ENCODE results near the gene CMTM8.

CMTM8 gene

DNA sequence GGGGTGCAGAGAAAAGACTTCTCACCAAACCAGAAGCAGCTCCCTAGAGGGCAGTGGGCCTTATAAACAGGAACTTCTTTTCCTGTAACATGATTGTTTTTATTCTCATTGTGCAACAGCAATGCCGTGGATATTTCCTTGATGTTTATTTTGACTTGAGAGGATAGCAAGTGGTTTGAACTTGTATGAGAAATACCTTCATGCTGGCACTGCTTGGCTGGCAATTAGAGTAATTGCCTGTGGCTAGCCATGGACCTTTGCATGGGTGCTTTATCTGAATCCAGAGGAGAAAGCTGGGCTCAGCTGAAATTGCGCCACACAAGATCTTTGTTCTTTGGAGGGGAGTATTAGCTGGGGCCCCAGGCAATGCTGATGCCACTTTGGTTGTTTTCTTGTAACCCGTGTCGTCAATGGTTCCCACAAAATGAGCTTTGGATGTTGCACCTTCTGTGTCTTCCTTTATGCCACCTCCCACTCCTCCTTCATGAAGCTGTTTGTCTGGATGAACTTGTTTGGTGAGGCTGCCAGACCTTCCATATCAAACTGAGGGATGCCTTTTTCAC lies 37.9 kb downstream of the CMTM8 start:
- DNase-seq (ENCODE audit: low read depth in 2 of 2), result no peak

DNA sequence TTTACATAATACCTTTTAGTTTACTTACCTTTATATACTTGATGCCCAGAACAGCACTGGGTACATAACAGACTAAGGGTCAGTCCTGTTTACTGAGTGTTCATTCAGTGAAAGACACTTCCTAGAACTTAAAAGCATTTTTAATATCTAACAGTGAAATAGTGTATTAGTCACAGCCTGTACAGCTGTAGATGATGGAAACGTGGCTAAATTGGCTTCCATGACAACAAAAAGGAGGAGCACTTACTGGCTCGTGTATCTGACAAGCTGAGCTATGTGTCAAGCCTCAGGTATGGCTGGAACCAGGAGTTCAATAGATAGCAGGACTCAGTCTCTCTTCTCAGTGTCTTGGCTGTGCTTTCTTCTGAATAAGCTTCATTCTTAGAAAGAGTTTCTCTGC lies 40.2 kb downstream of the CMTM8 start:
- no peak for DNase-seq (ENCODE audit: low read depth in 2 of 2)

DNA sequence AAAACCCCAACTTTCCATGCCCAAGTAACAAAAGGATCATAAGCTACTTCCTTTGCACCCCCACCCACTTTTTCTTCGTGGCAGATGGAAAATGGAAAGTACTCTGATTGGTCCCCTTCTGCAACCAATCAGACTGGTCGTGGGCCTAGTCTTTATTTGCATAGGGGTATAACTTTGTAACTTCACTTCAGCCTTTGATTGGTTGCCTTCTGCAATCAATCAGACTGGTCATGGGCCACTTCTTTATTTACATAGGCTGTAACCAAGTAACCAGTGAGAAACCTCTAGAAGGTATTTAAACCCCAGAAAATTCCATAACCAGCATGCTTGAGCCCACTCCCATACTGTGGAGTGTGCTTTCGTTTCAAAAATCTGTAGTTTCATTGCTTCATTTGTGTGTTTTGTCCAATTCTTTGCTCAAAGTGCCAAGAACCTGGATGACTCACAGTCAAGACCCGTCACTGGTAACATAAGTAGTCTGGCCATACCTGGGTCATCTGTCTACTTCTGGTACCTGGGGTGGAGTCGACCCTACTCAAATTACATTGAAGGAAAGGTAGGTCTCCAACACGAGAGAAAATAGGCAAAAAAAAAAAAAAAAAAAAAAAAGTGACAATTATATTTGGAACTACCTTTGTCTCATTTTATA lies 41.9 kb downstream of the CMTM8 start:
- no peak for DNase-seq (ENCODE audit: low read depth in 2 of 2)

DNA sequence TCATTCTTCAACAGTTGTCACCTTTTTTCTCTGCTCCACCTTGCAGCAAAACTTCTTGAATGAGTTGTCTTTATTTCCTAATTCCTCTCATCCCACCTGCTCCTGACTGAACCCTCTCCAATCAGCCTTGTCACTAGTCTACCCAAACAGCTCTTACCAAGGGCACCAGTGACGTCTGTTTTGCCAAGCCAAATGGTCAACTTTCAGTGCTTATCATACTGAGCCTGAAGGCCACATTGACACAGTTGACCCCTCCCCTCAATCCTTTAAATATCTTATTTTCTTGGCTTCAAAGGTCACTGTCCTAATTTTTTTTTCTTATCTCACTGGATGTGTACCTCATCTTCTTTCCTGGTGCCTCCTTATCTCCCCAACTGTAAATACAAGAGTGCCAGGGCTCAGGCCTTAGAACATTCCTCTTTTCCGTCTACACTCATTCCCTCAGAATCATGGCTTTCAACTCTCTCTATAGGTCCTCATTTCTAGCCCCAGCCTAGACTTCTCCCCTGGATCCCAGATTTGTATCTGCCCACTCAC lies 43.2 kb downstream of the CMTM8 start:
- no peak for DNase-seq (ENCODE audit: low read depth in 2 of 2)

DNA sequence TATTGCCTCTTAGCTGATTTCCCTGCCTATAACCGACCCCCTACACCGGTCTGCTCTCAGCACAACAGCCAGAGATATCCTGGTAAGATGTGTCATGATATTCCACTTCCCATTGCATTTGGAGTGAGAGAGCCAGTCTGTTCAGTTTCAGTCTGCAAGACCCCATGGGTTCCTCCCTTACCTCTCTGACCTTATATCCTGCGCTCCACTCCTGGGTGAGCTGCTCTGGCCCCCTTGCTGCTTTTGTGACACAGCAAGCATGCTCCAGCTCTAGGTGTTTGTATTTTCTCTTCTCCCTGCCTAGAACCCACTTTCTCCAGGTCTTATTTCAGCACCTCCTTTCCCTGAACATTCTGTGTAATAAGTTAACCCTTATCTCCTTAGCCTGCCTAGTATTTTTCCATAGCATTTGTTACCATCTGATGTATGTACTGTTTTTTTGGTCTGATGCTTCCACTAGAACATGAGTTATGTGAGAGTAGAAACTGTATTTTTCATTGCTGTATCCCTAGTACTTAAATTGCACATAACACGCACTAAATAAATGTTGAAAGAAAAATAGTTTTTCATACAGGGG lies 44.2 kb downstream of the CMTM8 start:
- DNase-seq (ENCODE audit: low read depth in 2 of 2), result no peak

DNA sequence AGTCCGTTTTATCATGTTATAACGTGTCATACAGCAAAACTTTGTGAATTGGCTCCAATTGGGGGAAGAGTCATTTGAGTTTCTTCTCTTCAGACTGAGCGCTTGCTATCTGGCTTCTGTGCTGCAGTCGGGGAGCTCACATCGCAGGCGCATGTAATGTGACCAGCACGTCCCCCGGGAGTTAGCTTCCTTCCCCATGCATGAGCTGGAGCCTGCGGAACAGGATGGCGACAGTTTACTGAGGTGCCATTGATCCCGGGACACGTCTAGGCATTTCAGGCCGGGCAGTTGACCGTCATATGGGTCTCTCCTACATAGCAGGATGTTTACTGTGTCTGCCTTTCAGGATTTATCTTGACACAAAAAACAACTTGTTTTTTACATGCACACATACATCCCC lies 44.8 kb downstream of the CMTM8 start:
- no peak for DNase-seq (ENCODE audit: low read depth in 2 of 2)

DNA sequence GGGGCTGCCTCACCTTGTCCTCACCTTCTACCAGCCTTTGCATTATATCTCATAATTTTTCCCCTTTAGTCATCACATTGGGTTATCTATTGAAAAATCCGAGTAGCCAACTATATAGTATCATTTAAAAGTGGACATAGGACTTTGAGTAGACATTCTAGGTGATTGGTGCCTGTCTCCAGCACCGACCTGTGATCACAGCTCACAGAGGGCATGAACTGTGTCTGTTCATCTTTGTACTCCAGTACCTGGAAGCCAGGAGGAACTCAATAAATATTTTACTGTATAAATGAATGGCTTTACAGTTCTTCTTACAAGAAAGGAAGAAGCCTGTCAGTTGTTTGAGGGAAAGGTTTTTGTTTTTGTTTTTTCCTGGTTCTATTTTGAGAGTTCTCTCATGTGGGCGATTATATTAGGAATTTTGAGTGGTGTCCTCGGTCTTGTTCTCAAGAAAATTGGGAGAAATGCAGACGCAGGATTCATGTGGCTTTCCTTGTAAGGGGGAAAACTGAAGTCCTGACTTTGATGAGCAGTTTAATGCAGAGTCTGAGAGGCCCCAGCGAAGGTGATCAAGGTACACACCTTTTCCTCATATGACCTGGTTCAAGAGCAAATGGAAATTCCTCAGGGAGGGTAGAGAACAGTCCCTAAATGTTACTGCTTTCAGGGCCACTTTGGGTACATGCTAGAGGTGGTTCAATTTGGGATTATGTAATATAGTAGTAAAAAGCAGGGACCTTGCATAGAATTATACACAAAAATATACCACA lies 46.1 kb downstream of the CMTM8 start:
- no peak for DNase-seq (ENCODE audit: low read depth in 2 of 2)

DNA sequence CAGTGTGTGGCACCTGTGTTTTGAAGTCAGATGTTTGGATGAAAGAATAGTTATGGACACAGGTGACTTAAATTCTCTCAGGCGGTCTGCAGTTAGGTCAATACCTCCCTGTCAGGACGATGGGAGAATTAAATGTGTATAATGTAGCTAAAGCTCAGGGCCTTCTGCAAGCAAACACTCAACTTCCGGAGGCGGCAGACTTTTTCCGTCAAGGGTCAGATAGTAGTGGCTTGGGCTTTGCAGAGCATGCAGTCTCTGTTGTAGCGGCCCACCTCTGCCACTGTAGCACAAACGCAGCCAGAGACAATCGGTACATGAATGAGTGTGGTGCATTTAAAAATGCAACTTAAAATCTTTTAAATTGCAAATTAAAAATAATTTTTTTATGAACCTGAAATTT lies 47.4 kb downstream of the CMTM8 start:
- no peak for DNase-seq (ENCODE audit: low read depth in 2 of 2)

DNA sequence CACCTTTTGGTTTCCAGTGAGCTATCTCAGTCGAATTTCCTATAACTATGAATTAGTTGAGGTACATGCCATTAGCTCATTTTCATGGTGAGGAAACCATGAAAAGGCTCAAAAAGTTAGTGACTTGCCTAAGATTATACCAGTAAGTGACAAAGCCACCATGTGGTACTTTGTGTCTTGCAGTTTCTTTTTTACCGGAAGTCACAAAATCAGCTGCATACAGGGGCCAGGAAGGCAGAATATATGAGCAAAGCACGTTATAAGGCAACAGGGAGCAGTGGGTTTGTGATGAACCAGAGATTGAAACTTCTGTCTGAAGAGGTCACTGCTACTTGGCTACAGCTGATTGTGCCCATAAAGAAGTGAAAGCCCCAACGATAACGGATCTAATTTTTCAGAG lies 50.3 kb downstream of the CMTM8 start:
- no peak for DNase-seq (ENCODE audit: low read depth in 2 of 2)

DNA sequence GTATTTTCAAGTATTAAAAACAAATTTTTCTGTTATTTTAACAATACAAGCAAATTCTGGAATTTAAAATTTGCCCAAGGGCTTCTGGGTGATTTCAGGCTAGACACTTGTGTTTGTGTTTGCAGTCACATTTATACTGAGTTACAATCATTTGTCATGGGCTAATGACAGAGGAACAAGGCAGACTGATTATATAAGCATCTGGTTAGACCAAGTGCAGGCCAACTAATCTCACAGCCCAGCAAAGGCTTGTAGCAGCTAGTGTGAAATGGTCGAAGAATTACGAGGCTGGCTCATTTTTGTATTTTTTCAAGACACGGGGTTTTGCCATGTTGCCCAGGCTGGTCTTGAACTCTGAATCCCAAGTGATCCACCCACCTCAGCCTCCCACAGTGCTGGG lies 52.1 kb downstream of the CMTM8 start:
- DNase-seq (ENCODE audit: low read depth in 2 of 2), result no peak

DNA sequence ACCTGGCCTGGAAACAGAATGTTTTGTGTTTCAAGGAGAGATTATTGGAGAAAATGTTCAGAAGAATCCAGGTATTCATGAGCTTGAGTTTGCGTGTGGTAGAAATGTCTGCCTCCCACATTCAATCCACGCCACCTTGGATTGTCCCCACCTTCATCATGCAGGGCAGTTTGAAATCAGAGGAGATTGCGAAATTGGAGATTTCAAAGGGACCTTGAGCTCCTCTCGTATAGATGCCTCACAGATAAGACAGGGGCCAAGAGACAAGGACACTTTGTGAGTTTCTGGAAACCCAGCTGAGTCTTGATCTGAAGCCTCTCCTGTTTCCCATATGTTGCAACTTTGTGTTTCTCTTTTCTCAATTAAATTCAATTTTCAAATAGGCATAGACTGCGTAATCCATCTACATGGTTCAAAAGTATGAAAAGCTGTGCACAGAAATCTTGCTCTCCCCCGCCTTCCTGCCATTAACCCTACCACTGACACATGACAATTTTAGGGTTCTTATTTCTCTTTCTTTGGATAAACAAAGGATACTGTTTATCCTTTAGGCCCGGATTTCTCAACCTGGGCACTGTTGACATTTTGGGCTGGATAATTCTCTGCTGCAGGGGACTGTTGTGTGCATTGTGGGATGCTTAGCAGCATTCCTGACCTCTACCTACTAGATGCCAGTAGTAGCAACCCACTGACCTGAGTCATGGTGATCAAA lies 53.8 kb downstream of the CMTM8 start:
- no peak for DNase-seq (ENCODE audit: low read depth in 2 of 2)

DNA sequence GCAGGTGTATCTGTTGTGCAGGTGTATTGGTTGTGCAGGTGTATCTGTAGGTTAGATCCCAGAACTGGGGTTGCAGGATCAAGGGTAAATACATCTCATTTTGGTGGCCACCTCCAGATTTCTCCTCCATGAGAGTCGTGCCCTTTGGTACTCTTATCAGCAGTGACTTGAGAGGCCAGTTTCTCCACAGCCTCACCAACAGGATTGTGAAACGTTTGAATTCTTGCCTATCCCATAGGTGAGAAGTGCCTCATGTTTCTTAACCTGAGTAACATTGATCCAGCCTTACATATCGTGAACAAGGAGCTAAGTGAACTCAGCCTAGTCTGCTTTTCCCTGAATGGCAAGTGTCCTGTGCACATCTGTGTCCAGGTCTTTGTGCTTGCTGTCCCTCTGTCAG lies 55.4 kb downstream of the CMTM8 start:
- no peak for DNase-seq (ENCODE audit: low read depth in 2 of 2)

DNA sequence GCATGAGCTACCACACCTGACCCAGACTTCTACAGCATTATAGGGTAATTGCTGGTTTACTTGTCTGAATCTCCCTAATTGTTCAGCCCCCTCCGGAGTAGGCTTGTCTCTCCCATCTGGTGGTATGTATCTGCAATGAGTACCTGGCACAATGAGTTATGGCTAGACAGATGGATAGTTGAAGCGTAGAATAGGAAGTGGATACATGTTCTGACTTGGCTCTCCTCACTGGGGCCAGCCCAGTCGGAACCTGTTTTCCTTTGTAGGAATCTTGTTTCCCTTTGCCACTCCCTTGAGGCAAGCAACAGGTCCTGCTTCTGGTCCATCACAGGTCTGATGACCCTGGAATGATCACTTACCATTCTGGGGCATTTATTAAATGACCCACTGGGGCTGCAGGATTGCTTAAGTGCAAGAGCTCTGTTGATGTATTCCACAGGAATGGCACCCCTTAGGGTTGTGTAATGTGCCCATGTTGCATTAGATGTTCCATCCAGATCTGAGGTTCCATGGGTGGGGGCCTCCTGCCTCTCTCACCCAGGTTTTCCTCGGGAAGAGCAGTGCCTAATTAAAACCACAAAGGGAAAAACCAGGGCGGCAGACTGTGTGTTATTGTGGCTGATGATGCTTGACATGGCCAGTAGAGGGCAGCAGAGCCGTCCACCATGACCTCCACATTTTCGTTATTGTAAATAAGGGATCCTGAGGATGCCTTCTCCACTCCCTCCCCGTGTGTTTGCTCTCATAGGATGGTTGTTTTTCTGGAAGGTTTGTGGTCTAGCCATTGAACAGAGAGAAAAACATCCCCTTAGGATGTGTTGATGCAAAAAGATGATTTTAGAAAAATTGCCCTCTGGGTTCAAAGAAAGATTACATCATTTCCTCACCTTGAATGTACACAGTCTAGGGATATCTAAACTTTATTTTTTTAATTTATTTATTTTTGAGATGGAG lies 58.0 kb downstream of the CMTM8 start:
- DNase-seq (ENCODE audit: low read depth in 2 of 2), result peak; percentile 34 to 47

DNA sequence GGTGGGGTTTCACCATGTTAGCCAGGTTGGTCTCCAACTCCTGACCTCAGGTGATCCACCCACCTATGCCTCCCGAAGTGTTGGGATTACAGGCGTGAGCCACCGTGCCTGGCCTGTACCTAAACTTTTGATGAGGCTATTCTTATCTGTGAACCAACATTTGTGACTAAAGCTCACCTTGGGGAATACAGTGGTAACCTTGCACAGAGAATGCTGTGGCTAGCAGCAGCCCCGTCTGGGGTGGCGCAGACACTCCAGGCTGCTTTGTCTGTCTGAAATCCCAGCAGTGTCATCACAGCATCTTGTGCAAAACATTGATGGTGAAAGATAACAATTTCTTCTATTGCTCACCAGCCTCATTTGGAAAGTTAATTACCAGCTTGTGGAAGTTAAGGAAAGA lies 58.9 kb downstream of the CMTM8 start:
- DNase-seq (ENCODE audit: low read depth in 2 of 2), result peak; percentile 18 to 33

DNA sequence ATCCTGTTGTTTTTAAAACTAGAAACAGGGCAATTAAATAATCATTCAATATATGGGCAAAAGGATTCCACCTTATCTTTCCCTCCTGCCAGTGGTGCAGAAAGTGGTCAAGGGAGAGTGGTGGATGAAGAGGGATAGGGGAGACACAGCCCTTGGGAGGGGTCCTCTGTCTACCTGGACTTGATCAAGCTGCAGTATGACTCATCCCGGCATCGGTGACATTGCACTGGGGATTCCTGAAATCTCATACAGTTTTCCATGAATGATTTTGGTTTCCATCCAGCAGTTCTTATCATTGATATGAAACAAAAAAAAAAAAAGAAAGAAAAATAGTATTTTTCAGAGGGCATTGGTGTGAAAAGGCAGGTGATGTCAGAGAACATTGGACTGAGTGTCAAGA lies 62.9 kb downstream of the CMTM8 start:
- DNase-seq (ENCODE audit: low read depth in 2 of 2), result no peak

DNA sequence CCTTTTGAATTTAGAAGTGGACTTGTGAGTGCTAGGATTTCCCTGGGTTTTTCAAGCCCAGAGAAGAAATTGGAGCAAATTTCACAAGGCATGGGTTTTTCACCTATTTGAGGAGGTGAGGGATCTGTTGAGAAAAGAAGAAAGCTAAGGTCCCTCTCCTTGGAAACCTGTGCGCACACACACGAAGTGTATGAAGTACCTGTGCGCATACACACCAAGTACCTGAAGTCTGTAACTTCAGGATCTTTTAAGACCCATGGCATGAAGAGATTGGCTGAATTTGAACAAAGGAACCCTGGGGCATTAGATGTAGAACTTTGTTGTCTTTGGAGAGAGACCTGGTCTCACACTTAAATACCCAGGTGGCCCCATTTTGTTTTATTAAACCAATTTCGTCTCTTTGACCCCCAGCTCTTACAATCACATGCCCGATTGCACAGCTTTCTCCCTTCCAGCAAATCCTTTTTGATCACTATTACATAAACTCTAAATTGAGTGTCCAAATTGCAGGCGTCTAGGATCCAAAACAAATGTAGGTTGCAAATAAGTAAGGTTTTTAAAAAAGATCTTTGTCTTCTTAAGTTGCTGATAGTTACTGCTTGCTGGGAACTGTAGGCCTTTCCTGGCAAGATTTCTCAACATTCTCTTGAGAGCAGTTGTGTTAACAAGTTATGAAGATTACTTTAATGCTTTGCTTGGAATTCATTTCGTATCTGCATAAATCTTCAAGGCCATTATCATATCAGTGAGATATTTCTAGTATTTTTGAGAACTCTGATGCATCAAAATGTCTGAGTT lies 64.3 kb downstream of the CMTM8 start:
- no peak for DNase-seq (ENCODE audit: low read depth in 2 of 2)

DNA sequence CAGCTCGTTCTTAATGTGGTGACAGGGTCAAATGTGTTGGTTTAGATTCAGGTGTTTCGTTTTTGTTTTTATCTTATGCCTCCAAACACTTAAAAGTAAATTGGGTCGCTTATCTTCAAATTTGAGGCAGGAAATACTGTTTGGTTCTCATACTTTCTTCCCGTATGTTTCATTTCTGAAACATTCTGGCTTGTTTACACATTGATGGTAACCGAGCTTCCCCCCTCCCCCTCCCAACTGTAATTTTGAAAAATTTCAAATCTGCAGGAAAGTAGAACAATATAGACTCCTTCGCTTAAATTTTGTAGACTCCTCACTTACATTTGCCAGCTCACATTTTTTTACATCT lies 64.9 kb downstream of the CMTM8 start:
- DNase-seq (ENCODE audit: low read depth in 2 of 2), result no peak

DNA sequence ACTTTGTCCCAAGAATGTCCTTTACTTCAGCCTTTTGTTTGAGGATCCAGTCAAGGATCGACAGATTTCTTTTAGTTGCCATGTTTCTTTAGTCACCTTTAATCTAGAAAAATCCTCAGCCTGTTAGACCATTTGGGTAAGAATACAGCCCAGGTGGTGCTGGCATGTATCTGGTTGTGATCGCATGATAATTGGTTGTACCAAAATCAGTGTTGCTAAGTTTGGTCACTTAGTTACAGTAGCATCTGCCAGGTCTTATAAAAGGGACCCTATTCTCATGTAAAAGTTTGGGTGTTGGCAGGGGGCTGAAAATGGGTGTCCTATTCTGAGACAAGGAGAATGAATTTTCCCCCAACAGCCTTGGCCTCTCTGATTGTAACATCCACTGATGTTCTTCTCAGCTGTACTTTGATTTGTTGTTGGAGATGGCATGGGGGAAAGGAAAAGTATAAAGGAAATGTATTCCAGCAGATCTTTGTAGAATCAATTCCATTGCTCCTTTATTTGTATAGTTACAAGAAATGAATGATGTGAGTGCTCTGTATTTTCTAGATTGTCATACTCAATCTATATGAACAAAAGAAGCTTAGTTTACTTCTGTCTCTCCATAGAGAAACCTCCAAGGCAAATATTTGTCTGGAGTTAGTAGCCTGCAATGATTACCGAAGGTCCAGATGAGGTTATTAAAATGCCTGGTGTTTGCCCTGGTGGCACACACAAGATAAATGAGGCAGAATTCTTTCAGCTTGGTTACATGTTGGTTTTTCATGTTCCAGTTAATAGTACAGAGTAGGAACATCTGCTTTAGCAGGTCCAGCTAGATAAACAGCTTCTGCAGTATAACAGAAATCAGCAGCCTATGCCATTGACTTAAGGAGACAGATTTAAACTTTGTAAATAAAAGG lies 65.7 kb downstream of the CMTM8 start:
- DNase-seq (ENCODE audit: low read depth in 2 of 2), result no peak

DNA sequence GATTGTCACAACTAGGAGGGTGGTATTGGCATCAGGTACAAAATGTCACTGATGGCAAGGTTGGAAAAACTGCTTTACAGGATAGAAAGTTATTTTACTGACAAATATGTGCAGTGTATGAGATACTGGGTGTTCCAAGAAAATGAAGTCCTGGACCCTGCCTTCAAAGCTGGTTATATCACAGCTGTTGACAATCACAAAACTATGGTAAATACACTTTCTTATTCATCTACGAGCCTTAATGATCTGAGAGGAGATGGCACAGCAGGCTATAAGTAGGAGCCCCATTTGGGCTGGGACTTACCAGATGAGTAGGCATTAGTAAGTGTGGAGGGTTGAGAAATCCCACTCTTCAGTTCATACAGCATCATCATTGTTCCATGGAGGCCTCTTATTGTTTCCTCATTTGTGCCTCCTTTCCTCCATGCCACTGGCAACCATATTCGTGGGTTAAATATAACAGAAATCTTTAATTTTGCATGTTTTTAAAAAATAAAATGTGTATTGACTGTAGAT lies 66.9 kb downstream of the CMTM8 start:
- DNase-seq (ENCODE audit: low read depth in 2 of 2), result no peak
